SK-N-SH treated with all-trans-retinoic acid at 6 μM for 48 hours (cell line): ENCODE data around the gene TLX2.

ENCODE experiments used
- CSDC2 ChIP-seq: fragments of 250-450 bp; sonication (Bioruptor Pico); IDR thresholded peaks from 2 replicates; pipeline ENCODE4 v1.5.0; 2020; ENCODE audit warnings: mild to moderate bottlenecking, moderate library complexity
- CSRNP3 ChIP-seq: fragments of 250-450 bp; sonication (Bioruptor Pico); IDR thresholded peaks from 2 replicates; pipeline ENCODE4 v1.5.1; 2021; ENCODE audit warnings: mild to moderate bottlenecking, moderate library complexity
- PATZ1 ChIP-seq: fragments of 250-450 bp; sonication (Bioruptor Pico); IDR thresholded peaks from 2 replicates; pipeline ENCODE4 v1.8.0; 2020; ENCODE audit warnings: mild to moderate bottlenecking, moderate library complexity, borderline replicate concordance
- RARB ChIP-seq: fragments of 250-450 bp; sonication (Bioruptor Pico); IDR thresholded peaks from 2 replicates; pipeline ENCODE4 v1.8.0; 2021; ENCODE audit warnings: mild to moderate bottlenecking, moderate library complexity
- SNAI2 ChIP-seq: fragments of 250-450 bp; sonication (Bioruptor Pico); IDR thresholded peaks from 2 replicates; pipeline ENCODE4 v1.5.0; 2020; ENCODE audit warnings: mild to moderate bottlenecking, moderate library complexity
- TSHZ2 ChIP-seq: fragments of 250-450 bp; sonication (Bioruptor Pico); IDR thresholded peaks from 2 replicates; pipeline ENCODE4 v1.5.0; 2020; ENCODE audit warnings: mild to moderate bottlenecking, moderate library complexity
- ZFP3 ChIP-seq: fragments of 250-450 bp; sonication (Bioruptor Pico); IDR thresholded peaks from 2 replicates; pipeline ENCODE4 v1.5.0; 2020; ENCODE audit warnings: mild to moderate bottlenecking, moderate library complexity
- ZFP30 ChIP-seq: fragments of 450-650 bp; formaldehyde crosslinking; IDR thresholded peaks from 2 replicates; pipeline ENCODE4 v1.5.0; 2022; ENCODE audit warnings: mild to moderate bottlenecking, moderate library complexity
- ZNF8 ChIP-seq: fragments of 450-650 bp; formaldehyde crosslinking; IDR thresholded peaks from 2 replicates; pipeline ENCODE4 v1.5.0; 2020; ENCODE audit warnings: mild to moderate bottlenecking, moderate library complexity
- TF ChIP-seq, protein P1 (sequence below): fragments of 250-450 bp; sonication (Bioruptor Pico); IDR thresholded peaks from 2 replicates; pipeline ENCODE4 v1.8.0; 2021; ENCODE audit warnings: low read depth, mild to moderate bottlenecking, moderate library complexity, borderline replicate concordance

DNA sequence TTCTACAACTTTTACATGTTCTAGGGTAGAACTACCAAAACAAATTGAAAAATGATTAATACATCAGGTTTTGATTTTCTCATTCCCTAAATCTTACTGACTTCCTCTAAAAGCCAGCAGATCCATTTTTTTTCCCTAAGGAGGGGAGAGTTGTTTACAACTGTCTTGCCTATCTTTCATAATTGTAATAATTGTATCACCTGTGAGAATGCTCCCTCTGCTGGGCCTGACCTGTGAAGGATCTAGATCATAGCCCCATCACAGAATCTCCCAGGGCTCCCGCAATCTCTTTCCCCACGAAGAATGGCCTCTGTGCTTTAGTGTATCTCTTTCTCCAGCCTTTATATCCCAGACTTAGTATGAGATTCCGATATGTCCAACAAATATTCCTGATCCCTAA, 30.4 kb downstream of the TLX2 start:
- TF ChIP-seq PATZ1 (CRISPR knock-in tag) (no peak), TSHZ2 (CRISPR knock-in tag) (no peak), ZFP3 (CRISPR knock-in tag) (no peak), CSDC2 (CRISPR knock-in tag) (no peak), ZFP30 (CRISPR knock-in tag) (no peak), CSRNP3 (CRISPR knock-in tag) (no peak), ZNF8 (CRISPR knock-in tag) (no peak), RARB (CRISPR knock-in tag) (no peak), SNAI2 (CRISPR knock-in tag) (no peak)
- TF ChIP-seq, protein P1, sequence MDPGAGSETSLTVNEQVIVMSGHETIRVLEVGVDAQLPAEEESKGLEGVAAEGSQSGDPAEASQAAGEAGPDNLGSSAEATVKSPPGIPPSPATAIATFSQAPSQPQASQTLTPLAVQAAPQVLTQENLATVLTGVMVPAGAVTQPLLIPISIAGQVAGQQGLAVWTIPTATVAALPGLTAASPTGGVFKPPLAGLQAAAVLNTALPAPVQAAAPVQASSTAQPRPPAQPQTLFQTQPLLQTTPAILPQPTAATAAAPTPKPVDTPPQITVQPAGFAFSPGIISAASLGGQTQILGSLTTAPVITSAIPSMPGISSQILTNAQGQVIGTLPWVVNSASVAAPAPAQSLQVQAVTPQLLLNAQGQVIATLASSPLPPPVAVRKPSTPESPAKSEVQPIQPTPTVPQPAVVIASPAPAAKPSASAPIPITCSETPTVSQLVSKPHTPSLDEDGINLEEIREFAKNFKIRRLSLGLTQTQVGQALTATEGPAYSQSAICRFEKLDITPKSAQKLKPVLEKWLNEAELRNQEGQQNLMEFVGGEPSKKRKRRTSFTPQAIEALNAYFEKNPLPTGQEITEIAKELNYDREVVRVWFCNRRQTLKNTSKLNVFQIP (CRISPR knock-in tag), result no peak
